Nephron progenitor cell (in vitro differentiated cells): ENCODE data around the gene P4HA3.

Experiments
- DNase-seq: peaks from one replicate; pipeline ENCODE4 v3.0.0; 2021
- H3K27ac Mint-ChIP-seq: 2 replicates; pipeline ENCODE4 v1.8.0; 2021; ENCODE audit warnings: mild to moderate bottlenecking, moderate library complexity, mixed read lengths
- H3K27me3 Mint-ChIP-seq: 2 replicates; pipeline ENCODE4 v1.8.0; 2021; ENCODE audit warnings: mild to moderate bottlenecking, low read depth, mixed read lengths; ENCODE audit not compliant: poor library complexity
- H3K36me3 Mint-ChIP-seq: 2 replicates; pipeline ENCODE4 v1.8.0; 2021; ENCODE audit warnings: low read depth, mixed read lengths
- H3K4me1 Mint-ChIP-seq: 2 replicates; pipeline ENCODE4 v1.8.0; 2021; ENCODE audit warnings: mixed read lengths
- H3K4me3 Mint-ChIP-seq: 2 replicates; pipeline ENCODE4 v1.8.0; 2021; ENCODE audit warnings: mild to moderate bottlenecking, moderate library complexity, mixed read lengths
- H3K9me3 Mint-ChIP-seq: 2 replicates; pipeline ENCODE4 v1.8.0; 2021; ENCODE audit warnings: mild to moderate bottlenecking, moderate library complexity, mixed read lengths
- TF ChIP-seq, protein P1 (sequence below): fragments of 200-600 bp; sonication (generic); IDR thresholded peaks from 2 replicates; pipeline ENCODE4 v1.5.0; 2021; ENCODE audit warnings: antibody characterized with exemption

Gene P4HA3

DNA sequence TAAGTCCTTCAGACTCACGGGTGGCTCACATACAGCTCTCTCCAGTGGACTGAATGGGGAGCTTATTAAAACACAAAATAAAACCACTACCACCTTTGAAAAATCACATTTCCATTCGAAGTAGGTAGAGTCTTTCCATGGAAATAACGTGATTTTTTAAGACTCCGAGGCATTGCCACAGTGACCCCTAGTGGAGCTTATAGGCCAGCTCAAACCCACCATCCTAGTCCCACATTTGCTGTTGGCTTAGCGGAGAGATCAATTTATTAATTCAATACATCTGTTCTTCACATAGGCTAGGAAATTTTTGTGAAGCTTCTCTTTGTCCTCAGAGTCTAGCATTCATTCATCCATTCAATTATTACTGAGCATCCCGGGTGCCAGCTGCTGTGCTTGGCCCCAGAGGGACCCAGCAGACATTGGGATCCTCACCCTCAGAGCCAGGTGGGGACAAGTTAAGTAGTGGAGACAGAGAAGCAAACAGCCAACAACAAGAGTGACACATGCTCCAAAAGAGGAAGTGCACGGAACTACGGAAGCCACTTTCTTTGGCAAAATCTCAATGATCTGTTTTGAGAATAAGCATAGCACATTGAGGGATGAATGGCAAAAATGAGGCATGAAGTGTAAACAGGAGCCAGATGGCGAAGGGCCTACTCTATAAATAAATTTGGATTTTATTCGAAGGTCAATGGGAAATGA is 10.2 kb upstream of the P4HA3 start:
- Mint-ChIP-seq H3K27me3 (peaks cover 22% of the 10 kb centered on the region), H3K9me3 (peaks cover 16% of the 10 kb centered on the region), H3K27ac (no peak overlapping the region), H3K36me3 (no peaks in the 10 kb centered on the region), H3K4me3 (no peak overlapping the region), H3K4me1 (peaks cover 11% of the 10 kb centered on the region)
- TF ChIP-seq, protein P1, sequence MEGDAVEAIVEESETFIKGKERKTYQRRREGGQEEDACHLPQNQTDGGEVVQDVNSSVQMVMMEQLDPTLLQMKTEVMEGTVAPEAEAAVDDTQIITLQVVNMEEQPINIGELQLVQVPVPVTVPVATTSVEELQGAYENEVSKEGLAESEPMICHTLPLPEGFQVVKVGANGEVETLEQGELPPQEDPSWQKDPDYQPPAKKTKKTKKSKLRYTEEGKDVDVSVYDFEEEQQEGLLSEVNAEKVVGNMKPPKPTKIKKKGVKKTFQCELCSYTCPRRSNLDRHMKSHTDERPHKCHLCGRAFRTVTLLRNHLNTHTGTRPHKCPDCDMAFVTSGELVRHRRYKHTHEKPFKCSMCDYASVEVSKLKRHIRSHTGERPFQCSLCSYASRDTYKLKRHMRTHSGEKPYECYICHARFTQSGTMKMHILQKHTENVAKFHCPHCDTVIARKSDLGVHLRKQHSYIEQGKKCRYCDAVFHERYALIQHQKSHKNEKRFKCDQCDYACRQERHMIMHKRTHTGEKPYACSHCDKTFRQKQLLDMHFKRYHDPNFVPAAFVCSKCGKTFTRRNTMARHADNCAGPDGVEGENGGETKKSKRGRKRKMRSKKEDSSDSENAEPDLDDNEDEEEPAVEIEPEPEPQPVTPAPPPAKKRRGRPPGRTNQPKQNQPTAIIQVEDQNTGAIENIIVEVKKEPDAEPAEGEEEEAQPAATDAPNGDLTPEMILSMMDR: peak; percentile 56
- DNase-seq: peak; percentile 18

DNA sequence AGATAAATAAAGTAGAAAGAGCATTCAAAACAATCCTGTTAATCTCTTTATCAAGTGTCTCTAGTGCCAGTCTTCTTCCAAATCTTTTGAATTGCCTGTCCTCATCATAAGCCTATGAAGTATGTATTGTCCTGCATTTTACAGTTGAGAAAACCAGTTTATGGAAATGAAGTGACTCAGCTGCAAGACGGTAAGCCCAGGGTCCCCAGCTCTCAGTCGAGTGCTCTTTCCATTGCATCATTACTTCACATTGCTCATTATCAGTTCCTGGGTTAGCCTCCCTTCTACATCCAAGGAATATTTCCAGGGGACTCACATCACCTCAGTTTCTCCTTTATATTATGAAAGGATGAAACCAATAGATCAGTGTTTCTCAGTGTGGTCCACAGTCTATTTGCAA is 9.1 kb upstream of the P4HA3 start:
- no peak for DNase-seq
- H3K9me3 Mint-ChIP-seq: peaks cover 19% of the 10 kb centered on the region
- H3K4me3 Mint-ChIP-seq: no peak overlapping the region
- H3K36me3 Mint-ChIP-seq: no peaks in the 10 kb centered on the region
- no peak overlapping the region for H3K27ac Mint-ChIP-seq
- TF ChIP-seq, protein P1: no peak
- peaks cover 21% of the 10 kb centered on the region for H3K27me3 Mint-ChIP-seq
- H3K4me1 Mint-ChIP-seq: peaks cover 1% of the 10 kb centered on the region

DNA sequence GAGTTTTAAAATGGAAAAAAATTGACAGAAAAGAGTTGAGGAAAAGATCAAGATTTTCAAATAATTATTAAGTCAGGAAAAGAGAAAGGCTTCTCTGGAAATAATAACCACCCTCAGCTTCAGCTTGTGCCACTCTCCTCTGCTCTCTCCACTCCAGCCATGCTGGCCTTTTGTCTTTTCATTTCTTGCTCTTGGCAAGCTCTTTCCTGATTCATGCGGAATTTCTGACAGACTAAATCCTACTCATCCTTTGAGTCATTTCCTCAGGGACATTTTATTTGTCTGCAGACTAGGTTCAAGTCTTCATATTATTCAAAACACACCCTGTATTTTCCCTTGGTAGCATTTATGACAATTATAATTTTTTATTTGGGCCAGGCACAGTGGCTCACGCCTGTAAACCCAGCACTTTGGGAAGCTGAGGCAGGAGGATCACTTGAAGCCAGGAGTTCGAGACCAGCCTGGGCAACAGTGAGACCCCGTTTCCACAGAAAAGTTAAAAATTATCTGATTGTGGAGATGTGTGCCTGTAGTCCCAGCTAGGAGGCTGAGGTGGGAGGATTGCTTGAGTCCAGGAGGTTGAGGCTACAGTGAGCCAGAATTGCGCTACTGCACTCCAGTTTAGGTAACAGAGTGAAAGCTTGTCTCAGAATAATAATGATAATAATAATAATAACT is 7.8 kb upstream of the P4HA3 start:
- H3K4me3 Mint-ChIP-seq: no peak overlapping the region
- peaks cover 22% of the 10 kb centered on the region for H3K9me3 Mint-ChIP-seq
- H3K4me1 Mint-ChIP-seq: no peaks in the 10 kb centered on the region
- peaks cover 26% of the 10 kb centered on the region for H3K27me3 Mint-ChIP-seq
- TF ChIP-seq, protein P1: no peak
- no peak overlapping the region for H3K27ac Mint-ChIP-seq
- no peaks in the 10 kb centered on the region for H3K36me3 Mint-ChIP-seq
- no peak for DNase-seq

DNA sequence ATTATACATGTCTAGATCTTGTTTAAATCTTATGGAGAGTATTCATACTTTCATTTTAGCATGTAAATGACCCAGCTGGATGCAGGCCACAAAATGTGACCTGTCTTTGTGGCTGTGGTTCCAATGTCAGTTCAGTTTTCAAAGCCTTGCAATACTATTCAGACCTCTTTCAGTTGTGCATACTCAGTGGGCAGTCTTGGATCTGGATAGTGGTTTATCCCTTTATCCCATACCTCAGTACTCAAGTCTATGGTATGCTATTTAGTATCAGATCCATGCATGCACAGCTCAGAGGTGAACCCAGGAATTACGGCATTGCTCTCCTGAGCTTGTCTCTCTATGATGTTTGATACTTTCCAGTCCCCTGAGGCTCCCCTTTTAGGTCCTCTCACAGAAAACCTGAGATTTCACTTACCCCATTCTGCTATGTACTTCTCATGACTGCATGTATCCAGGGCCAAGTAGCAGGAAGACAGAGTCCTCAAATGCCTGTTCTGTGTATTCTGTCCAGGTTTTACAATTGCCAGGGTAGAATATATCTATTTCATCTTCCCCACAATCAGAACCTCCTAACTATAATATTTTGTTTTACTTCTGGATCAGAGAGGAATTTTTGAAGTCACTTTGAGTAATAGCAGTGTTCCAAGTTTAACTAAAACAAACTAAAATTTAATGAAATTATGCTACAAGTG is 6.9 kb upstream of the P4HA3 start:
- H3K27ac Mint-ChIP-seq: no peak overlapping the region
- TF ChIP-seq, protein P1: no peak
- peaks cover 27% of the 10 kb centered on the region for H3K27me3 Mint-ChIP-seq
- no peak for DNase-seq
- no peaks in the 10 kb centered on the region for H3K36me3 Mint-ChIP-seq
- peaks cover 25% of the 10 kb centered on the region for H3K9me3 Mint-ChIP-seq
- no peak overlapping the region for H3K4me3 Mint-ChIP-seq
- H3K4me1 Mint-ChIP-seq: no peaks in the 10 kb centered on the region

DNA sequence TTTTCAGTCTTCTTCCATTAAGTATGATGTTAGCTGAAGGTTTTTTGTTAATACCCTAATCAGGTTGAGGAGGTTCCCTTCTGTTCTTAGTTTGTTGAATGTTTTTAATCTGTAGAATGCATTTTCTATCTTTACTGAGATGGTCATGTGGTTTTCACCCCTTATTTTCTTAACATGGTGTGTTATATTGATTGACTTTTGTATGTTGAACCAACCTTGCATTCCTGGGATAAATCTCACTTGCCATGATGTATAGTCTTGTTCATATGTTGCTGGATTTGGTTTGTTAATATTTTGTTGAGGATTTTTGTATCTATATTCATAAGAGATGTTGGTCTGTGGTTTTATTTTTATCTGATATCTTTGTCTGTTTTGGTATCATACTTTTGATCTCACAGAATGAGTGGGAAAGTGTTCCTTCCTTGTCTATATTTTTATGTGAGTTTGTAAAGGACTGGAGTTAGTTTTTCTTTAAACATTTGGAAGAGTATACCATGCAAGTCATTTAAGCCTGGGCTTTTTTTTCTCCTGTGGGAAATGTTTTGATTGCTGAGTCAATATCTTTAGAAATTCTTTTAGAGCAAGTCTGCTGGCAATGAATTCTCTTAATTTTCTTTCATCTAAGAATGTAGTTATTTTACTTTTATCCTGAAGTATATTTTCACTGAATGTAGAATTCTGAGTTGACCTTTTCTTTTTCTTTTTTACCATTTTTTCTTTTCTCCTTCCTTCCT is 5.5 kb upstream of the P4HA3 start:
- DNase-seq: no peak
- H3K36me3 Mint-ChIP-seq: no peaks in the 10 kb centered on the region
- no peak overlapping the region for H3K4me3 Mint-ChIP-seq
- no peak overlapping the region for H3K27ac Mint-ChIP-seq
- no peaks in the 10 kb centered on the region for H3K4me1 Mint-ChIP-seq
- TF ChIP-seq, protein P1: no peak
- H3K9me3 Mint-ChIP-seq: peaks cover 29% of the 10 kb centered on the region
- peaks cover 39% of the 10 kb centered on the region for H3K27me3 Mint-ChIP-seq
